Mucosa of gallbladder (tissue), 1 donor: ENCODE results near the gene ATP6V1B1. TPM values are rescaled to one million over a fixed set of nuclear protein-coding genes. Genes with fewer than 3 reads are reported as not detected.

ENCODE experiments used
- DNase-seq: peaks from one replicate; pipeline ENCODE4 v3.0.0-alpha.2; 2020; ENCODE audit warnings: low spot score
- total RNA-seq: library from RNA; stranded (reverse); gene quantifications from one replicate; pipeline ENCODE4 v1.2.1, GENCODE V29; 2021
- donor health status: DM: no; HTN: no; CAD: no.

Gene ATP6V1B1
- total RNA-seq, 1 donor from 2014 or later: 1.6 TPM

- DNase-seq: no peak
These were observed 8.5 kb downstream of the ATP6V1B1 start for GRCh38 chr2:70944111-70944690.

GRCh38 chr2:70946832-70947442 lies 11.2 kb downstream of the ATP6V1B1 start:
- peak; percentile 54 for DNase-seq

- no peak for DNase-seq
These were observed 12.0 kb downstream of the ATP6V1B1 start for GRCh38 chr2:70947556-70948184.

GRCh38 chr2:70948337-70949003 lies 12.8 kb downstream of the ATP6V1B1 start:
- DNase-seq: peak; percentile 82

GRCh38 chr2:70949086-70949485 lies 13.4 kb downstream of the ATP6V1B1 start:
- DNase-seq: no peak

GRCh38 chr2:70954886-70955285 lies 19.2 kb downstream of the ATP6V1B1 start:
- DNase-seq: peak; percentile 2

GRCh38 chr2:70956141-70956540 lies 20.4 kb downstream of the ATP6V1B1 start:
- DNase-seq: peak; percentile 2

GRCh38 chr2:70957798-70958197 lies 22.1 kb downstream of the ATP6V1B1 start:
- peak; percentile 63 for DNase-seq

- DNase-seq: peak; percentile 3
These were observed 23.1 kb downstream of the ATP6V1B1 start for GRCh38 chr2:70958759-70959158.

- no peak for DNase-seq
These were observed 23.6 kb downstream of the ATP6V1B1 start for GRCh38 chr2:70959271-70959761.

GRCh38 chr2:70959851-70960832 lies 24.4 kb downstream of the ATP6V1B1 start:
- peak; percentile 7 for DNase-seq

GRCh38 chr2:70960833-70961647 lies 25.3 kb downstream of the ATP6V1B1 start:
- DNase-seq: peak; percentile 2

- no peak for DNase-seq
These were observed 25.9 kb downstream of the ATP6V1B1 start for GRCh38 chr2:70961648-70961994.

GRCh38 chr2:70962211-70962884 lies 26.6 kb downstream of the ATP6V1B1 start:
- peak; percentile 7 for DNase-seq

- DNase-seq: peak; percentile 8
These were observed 27.5 kb downstream of the ATP6V1B1 start for GRCh38 chr2:70962885-70963878.

- DNase-seq: peak; percentile 3
These were observed 28.4 kb downstream of the ATP6V1B1 start for GRCh38 chr2:70964133-70964532.

GRCh38 chr2:70964596-70965386 lies 29.1 kb downstream of the ATP6V1B1 start:
- DNase-seq: peak; percentile 71

- DNase-seq: peak; percentile 3
These were observed 29.8 kb downstream of the ATP6V1B1 start for GRCh38 chr2:70965506-70965905.
